ENCODE results near the gene NQO2.
A peak's percentile ranks its signal among the peaks of the same experiment; 100 is the strongest.
"Not testable (repeated sequence)": the region's sequence is repeated elsewhere in the genome, so short reads cannot be mapped to it uniquely, and the experiment has no call there.

The NQO2 gene

GRCh38 chr6:3045777-3046176 is 46.1 kb downstream of the NQO2 start:
- no peak for DNase-seq

- DNase-seq = no peak
These were observed 46.6 kb downstream of the NQO2 start for GRCh38 chr6:3046295-3046694.

GRCh38 chr6:3048009-3048408 is 48.3 kb downstream of the NQO2 start:
- not testable (repeated sequence) for DNase-seq

- no peak for DNase-seq
These were observed 53.0 kb downstream of the NQO2 start for GRCh38 chr6:3052481-3053230.

GRCh38 chr6:3053231-3053508 is 53.5 kb downstream of the NQO2 start:
- DNase-seq = no peak

GRCh38 chr6:3054229-3055157 is 54.8 kb downstream of the NQO2 start:
- DNase-seq = not testable (repeated sequence)

GRCh38 chr6:3055158-3055499 is 55.4 kb downstream of the NQO2 start:
- not testable (repeated sequence) for DNase-seq

- no peak for DNase-seq
These were observed 57.5 kb downstream of the NQO2 start for GRCh38 chr6:3057063-3057770.

GRCh38 chr6:3058957-3059356 is 59.3 kb downstream of the NQO2 start:
- DNase-seq = no peak

GRCh38 chr6:3060092-3060491 is 60.4 kb downstream of the NQO2 start:
- DNase-seq = not testable (repeated sequence)

- no peak for DNase-seq
These were observed 61.8 kb downstream of the NQO2 start for GRCh38 chr6:3061501-3061941.

GRCh38 chr6:3063340-3063732 is 63.6 kb downstream of the NQO2 start:
- DNase-seq = not testable (repeated sequence)

- peak; percentile 28 for DNase-seq
These were observed 64.3 kb downstream of the NQO2 start for GRCh38 chr6:3063733-3064700.

GRCh38 chr6:3068329-3069214 is 68.9 kb downstream of the NQO2 start, which contains the start of gene RIPK1:
Gene RIPK1 (plus strand): TSS chr6:3068494. CDS start chr6:3076824, 8,330 bp downstream.
- DNase-seq = no peak

All from NCI-H2081 treated with DMSO at 0.1 percent for 48 hours (cell line).